Measurements from ENCODE around the gene LZTS3. TPM values are rescaled to one million over a fixed set of nuclear protein-coding genes. Genes with fewer than 3 reads are reported as not detected.

Gene LZTS3
- total RNA-seq, 1 experiment from 2014 or later, result 6.1 TPM

DNA sequence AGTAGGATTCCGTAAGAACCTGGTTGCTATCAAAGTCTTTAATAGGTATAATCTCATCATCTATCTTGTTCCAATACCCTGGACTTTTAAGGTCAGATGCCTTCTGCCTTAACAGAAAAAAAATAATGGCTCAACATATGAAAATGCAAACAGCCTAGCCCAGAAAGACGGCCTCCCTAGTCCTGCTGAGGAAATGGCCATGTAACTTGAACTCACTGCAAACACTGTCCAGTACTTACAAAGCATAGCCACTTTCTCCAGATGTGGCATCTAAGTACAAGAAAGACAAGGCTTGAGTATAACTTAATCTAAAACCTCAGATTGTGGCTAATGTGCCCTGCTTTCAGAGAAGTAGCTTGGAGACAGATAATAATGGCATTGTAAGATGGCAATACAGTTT is 40.2 kb downstream of the LZTS3 start:
- no peak overlapping the region for H3K27ac ChIP-seq (ENCODE audit: low read depth, low read length, poor library complexity, severe bottlenecking)
- BruUV-seq (replicated peaks), result no TSS peak
- no peaks in the 10 kb centered on the region for H3K27me3 ChIP-seq (replicated peaks; ENCODE audit: insufficient read depth, low read depth, low read length, poor library complexity)
- TF ChIP-seq, protein P1, sequence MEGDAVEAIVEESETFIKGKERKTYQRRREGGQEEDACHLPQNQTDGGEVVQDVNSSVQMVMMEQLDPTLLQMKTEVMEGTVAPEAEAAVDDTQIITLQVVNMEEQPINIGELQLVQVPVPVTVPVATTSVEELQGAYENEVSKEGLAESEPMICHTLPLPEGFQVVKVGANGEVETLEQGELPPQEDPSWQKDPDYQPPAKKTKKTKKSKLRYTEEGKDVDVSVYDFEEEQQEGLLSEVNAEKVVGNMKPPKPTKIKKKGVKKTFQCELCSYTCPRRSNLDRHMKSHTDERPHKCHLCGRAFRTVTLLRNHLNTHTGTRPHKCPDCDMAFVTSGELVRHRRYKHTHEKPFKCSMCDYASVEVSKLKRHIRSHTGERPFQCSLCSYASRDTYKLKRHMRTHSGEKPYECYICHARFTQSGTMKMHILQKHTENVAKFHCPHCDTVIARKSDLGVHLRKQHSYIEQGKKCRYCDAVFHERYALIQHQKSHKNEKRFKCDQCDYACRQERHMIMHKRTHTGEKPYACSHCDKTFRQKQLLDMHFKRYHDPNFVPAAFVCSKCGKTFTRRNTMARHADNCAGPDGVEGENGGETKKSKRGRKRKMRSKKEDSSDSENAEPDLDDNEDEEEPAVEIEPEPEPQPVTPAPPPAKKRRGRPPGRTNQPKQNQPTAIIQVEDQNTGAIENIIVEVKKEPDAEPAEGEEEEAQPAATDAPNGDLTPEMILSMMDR (conservative IDR thresholded peaks at IDR 0.05; ENCODE audit: low read depth, low read length), result no peak
- TF ChIP-seq EZH2 (IDR thresholded peaks at IDR 0.05; ENCODE audit: borderline replicate concordance, low read depth, low read length, poor library complexity, severe bottlenecking), result no peak
- H3K9me3 ChIP-seq (ENCODE audit: low read depth, low read length, poor library complexity, severe bottlenecking), result no peaks in the 10 kb centered on the region
- DNase-seq (ENCODE audit: low spot score), result no peak
- H3K4me3 ChIP-seq (ENCODE audit: low read depth, low read length, poor library complexity, severe bottlenecking), result no peak overlapping the region
- intact Hi-C loops (cut with micrococcal nuclease; ENCODE audit: unreplicated experiment), result no loop called here
- ChIA-PET POLR2A (ENCODE audit: low non-redundant PET) (no interaction called here), CTCF (no interaction called here)
- H3K36me3 ChIP-seq (ENCODE audit: insufficient read depth, low read length, poor library complexity, severe bottlenecking), result no peaks in the 10 kb centered on the region
- no peaks in the 10 kb centered on the region for H3K4me1 ChIP-seq (ENCODE audit: insufficient read depth, low read length, poor library complexity, severe bottlenecking)

DNA sequence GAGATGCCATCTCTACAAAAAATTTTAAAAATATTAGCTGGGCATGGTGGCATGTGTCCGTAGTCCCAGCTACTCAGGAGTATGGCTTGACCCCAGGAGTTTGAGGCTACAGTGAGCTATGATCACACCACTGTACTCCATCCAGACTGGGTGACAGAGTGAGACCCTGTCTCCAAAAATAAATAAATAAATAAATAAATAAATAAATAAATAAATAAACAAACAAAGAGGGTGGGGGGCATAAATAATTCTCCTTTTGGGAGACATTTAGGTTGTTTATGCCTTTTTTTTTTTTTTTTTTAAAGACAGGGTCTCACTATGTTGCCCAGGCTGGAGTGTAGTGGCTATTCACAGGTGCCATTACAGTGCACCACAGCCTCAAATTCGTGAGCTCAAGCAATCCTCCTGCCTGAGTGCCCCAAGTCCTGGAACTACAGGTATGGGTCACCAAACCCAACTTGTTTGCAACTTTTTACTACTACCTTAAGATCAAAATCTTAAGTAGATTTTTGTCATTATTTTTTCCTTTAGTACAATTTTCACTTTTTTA is 43.2 kb downstream of the LZTS3 start:
- intact Hi-C loops (cut with micrococcal nuclease; ENCODE audit: unreplicated experiment), result no loop called here

DNA sequence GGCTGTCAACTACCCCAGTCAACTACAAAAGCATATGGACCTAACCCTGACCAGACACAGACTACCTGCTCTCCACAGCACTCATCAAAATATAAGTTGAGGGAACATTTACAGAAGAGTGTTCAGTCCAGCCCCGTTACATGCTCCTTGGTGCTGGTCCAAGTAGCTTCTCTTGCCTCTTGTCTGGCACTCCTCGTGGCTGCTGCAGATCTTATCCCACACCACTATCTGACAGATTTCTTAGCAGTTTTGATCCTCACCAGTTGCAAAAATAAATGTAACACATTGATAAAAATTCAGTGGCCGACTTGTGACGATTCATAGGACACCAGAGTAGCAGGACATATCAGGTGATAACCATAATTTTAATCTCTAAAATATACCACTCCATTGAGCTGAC is 44.3 kb downstream of the LZTS3 start:
- TF ChIP-seq, protein P1 (conservative IDR thresholded peaks at IDR 0.05; ENCODE audit: low read depth, low read length), result no peak
- Histone ChIP-seq H3K36me3 (ENCODE audit: insufficient read depth, low read length, poor library complexity, severe bottlenecking) (no peaks in the 10 kb centered on the region), H3K27ac (ENCODE audit: low read depth, low read length, poor library complexity, severe bottlenecking) (no peak overlapping the region), H3K4me3 (ENCODE audit: low read depth, low read length, poor library complexity, severe bottlenecking) (no peak overlapping the region), H3K27me3 (replicated peaks; ENCODE audit: insufficient read depth, low read depth, low read length, poor library complexity) (no peaks in the 10 kb centered on the region), H3K4me1 (ENCODE audit: insufficient read depth, low read length, poor library complexity, severe bottlenecking) (no peaks in the 10 kb centered on the region), H3K9me3 (ENCODE audit: low read depth, low read length, poor library complexity, severe bottlenecking) (no peaks in the 10 kb centered on the region)
- ChIA-PET POLR2A (ENCODE audit: low non-redundant PET) (interaction anchor here (0.7 kb wide), 1 partner anchor 639 kb away, joined by 3 read pairs; no protein-coding TSS in a partner anchor), CTCF (no interaction called here)
- no TSS peak for BruUV-seq (replicated peaks)
- no peak for DNase-seq (ENCODE audit: low spot score)
- intact Hi-C loops (cut with micrococcal nuclease; ENCODE audit: unreplicated experiment), result no loop called here

More for the DNA sequence above, 43.2 kb downstream of the LZTS3 start:
- H3K9me3 ChIP-seq (ENCODE audit: low read depth, low read length, poor library complexity, severe bottlenecking), result no peaks in the 10 kb centered on the region
- no TSS peak for BruUV-seq (replicated peaks)
- H3K27me3 ChIP-seq (replicated peaks; ENCODE audit: insufficient read depth, low read depth, low read length, poor library complexity), result no peaks in the 10 kb centered on the region
- no peak overlapping the region for H3K4me3 ChIP-seq (ENCODE audit: low read depth, low read length, poor library complexity, severe bottlenecking)
- POLR2A ChIA-PET (ENCODE audit: low non-redundant PET), result interaction anchor here (0.5 to 0.7 kb wide), 3 partner anchors 26 to 89 kb away, joined by 3 to 28 read pairs (median 6); no protein-coding TSS in a partner anchor
- H3K4me1 ChIP-seq (ENCODE audit: insufficient read depth, low read length, poor library complexity, severe bottlenecking), result no peaks in the 10 kb centered on the region
- CTCF ChIA-PET, result no interaction called here
- no peak for DNase-seq (ENCODE audit: low spot score)
- no peaks in the 10 kb centered on the region for H3K36me3 ChIP-seq (ENCODE audit: insufficient read depth, low read length, poor library complexity, severe bottlenecking)
- TF ChIP-seq, protein P1 (conservative IDR thresholded peaks at IDR 0.05; ENCODE audit: low read depth, low read length), result no peak
- TF ChIP-seq EZH2 (IDR thresholded peaks at IDR 0.05; ENCODE audit: borderline replicate concordance, low read depth, low read length, poor library complexity, severe bottlenecking), result no peak
- H3K27ac ChIP-seq (ENCODE audit: low read depth, low read length, poor library complexity, severe bottlenecking), result no peak overlapping the region

All from A673 (cell line).